Measurements from ENCODE around the gene MRPS5.

Gene MRPS5

DNA sequence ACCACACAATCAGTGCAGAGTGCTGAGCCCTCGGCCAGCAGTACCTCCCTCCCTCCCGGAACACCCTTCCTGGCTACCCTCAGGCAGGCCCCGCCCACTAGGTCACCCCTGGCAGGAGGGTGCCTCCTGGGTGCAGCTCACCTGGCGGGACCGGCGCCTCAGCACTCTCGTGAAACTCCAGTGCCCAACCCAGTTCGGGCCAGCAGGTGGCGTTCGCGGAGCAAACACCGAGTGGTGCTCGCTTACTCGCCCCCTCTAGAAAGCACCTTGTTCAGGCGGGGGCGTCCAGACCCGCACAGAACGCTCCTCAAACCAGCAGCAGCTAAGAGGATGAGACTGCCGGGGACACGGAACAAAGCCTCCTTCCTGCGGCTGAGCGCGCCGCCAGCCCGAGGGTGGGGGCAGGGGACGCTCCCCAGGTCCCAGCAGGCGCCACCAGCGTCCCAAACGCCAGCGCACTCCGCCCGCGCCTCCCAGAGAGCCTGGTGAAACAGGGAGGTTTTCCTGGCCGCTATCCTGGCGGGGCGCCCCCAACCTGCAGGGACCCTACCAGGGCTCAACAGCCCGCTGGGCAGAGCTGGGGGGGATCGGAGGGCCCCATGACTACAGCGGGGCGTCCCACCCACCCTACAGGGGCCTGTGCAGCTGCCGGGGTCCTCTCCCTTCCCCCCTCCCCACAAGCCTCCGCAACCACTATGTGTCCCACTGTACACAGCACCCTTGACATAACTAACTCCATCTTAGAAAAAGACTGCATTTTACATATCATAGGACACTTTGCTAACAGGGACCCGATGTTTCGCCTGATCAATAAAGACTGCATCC is 44.7 kb downstream of the MRPS5 start:
- Histone ChIP-seq H2BK5ac (ENCODE audit: low read depth, low read length, poor library complexity, severe bottlenecking) (no peak overlapping the region), H3K9ac (ENCODE audit: low read length) (no peak overlapping the region), H3K27ac (ENCODE audit: low read length, poor library complexity, severe bottlenecking) (no peak overlapping the region), H3K36me3 (ENCODE audit: control insufficient read depth in 1 of 2, insufficient read depth in 2 of 2, low read depth in 1 of 2, low read length in 2 of 2) (no peaks in the 10 kb centered on the region), H2AFZ (ENCODE audit: low read depth, low read length) (peak overlapping the region; percentile 39), H3K14ac (ENCODE audit: low read length in 2 of 2) (peak overlapping the region in 1 of 2 experiments; percentile 20), H2BK15ac (ENCODE audit: low read depth, poor library complexity, severe bottlenecking) (no peak overlapping the region), H3K4ac (ENCODE audit: low read depth in 1 of 2, low read length in 2 of 2) (no peak overlapping the region), H3K18ac (ENCODE audit: low read depth in 1 of 2, low read length in 2 of 2) (no peak overlapping the region), H2AK5ac (ENCODE audit: low read length, severe bottlenecking) (no peak overlapping the region), H3K23ac (ENCODE audit: low read length in 2 of 2) (no peak overlapping the region), H2BK12ac (ENCODE audit: low read length in 2 of 2) (no peak overlapping the region), H3K79me1 (replicated peaks; ENCODE audit: low read length, poor library complexity, severe bottlenecking) (no peaks in the 10 kb centered on the region), H3K4me2 (ENCODE audit: low read length, poor library complexity, severe bottlenecking) (peak overlapping the region; percentile 79), H4K91ac (ENCODE audit: low read length) (peak overlapping the region; percentile 23), H3K27me3 (ENCODE audit: control insufficient read depth in 1 of 2, insufficient read depth in 1 of 2, low read length in 2 of 2) (peaks cover 61 to 74% of the 10 kb centered on the region in 2 experiments), H4K8ac (ENCODE audit: low read length) (peak overlapping the region; percentile 49), H3K4me3 (ENCODE audit: insufficient read depth in 1 of 2, low read depth in 1 of 2, low read length in 2 of 2) (peak overlapping the region; percentile 44 to 72), H2BK120ac (ENCODE audit: low read depth, low read length) (no peak overlapping the region), H3K9me3 (ENCODE audit: control insufficient read depth, low read length) (no peaks in the 10 kb centered on the region), H3K4me1 (ENCODE audit: control insufficient read depth, insufficient read depth, low read depth, low read length) (peaks cover 7% of the 10 kb centered on the region)
- DNase-seq, result peak; percentile 49
- WGBS, result 14% methylated on average over 39 of the region's 44 CpGs

DNA sequence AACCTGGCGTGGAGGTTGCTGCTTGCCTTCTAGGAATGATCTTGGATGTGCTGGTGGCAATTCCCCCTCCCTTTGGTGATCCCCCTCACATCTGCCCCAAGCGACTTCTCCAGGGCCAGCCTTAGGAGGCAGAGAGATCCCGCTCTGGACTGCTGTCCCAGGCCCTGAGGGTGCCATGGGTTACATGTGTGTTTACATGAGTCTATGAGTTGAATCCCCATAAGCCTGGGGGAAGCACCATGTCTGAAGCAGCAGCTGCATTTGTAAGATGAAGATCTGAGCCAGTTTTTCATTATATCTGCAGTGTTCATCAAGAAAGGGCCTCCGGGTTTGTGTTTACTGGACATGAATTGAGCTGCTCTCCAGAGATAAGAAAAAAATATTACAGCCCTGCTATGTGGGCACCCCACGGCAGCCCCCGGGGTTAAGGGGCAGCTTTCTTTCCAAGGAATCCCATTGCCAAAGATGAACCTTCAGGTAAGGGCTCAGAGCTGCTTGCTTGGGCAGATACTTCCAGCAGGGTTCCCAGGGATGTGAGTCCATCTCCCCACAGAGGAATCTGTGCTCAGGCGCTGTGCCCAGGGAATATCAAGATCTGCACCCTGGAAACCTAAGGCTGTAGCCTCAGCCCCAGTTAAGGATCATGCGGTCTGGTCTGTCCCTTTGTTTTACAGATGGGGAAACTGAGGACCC is 46.0 kb downstream of the MRPS5 start:
- H2BK120ac ChIP-seq (ENCODE audit: low read depth, low read length), result no peak overlapping the region
- no peak overlapping the region for H3K4ac ChIP-seq (ENCODE audit: low read depth in 1 of 2, low read length in 2 of 2)
- H3K4me1 ChIP-seq (ENCODE audit: control insufficient read depth, insufficient read depth, low read depth, low read length), result peaks cover 7% of the 10 kb centered on the region
- WGBS, result 88% methylated on average over 8 of the region's 8 CpGs
- no peak overlapping the region for H2AK5ac ChIP-seq (ENCODE audit: low read length, severe bottlenecking)
- H3K36me3 ChIP-seq (ENCODE audit: control insufficient read depth in 1 of 2, insufficient read depth in 2 of 2, low read depth in 1 of 2, low read length in 2 of 2), result no peaks in the 10 kb centered on the region
- no peak overlapping the region for H3K18ac ChIP-seq (ENCODE audit: low read depth in 1 of 2, low read length in 2 of 2)
- H3K27me3 ChIP-seq (ENCODE audit: control insufficient read depth in 1 of 2, insufficient read depth in 1 of 2, low read length in 2 of 2), result peaks cover 61 to 79% of the 10 kb centered on the region in 2 experiments
- no peak overlapping the region for H2AFZ ChIP-seq (ENCODE audit: low read depth, low read length)
- no peak for DNase-seq
- H3K14ac ChIP-seq (ENCODE audit: low read length in 2 of 2), result no peak overlapping the region
- H2BK15ac ChIP-seq (ENCODE audit: low read depth, poor library complexity, severe bottlenecking), result no peak overlapping the region
- H2BK5ac ChIP-seq (ENCODE audit: low read depth, low read length, poor library complexity, severe bottlenecking), result no peak overlapping the region
- H3K27ac ChIP-seq (ENCODE audit: low read length, poor library complexity, severe bottlenecking), result no peak overlapping the region
- no peak overlapping the region for H3K4me2 ChIP-seq (ENCODE audit: low read length, poor library complexity, severe bottlenecking)
- no peak overlapping the region for H4K91ac ChIP-seq (ENCODE audit: low read length)
- no peak overlapping the region for H3K9ac ChIP-seq (ENCODE audit: low read length)
- H2BK12ac ChIP-seq (ENCODE audit: low read length in 2 of 2), result no peak overlapping the region
- H3K9me3 ChIP-seq (ENCODE audit: control insufficient read depth, low read length), result no peaks in the 10 kb centered on the region
- no peak overlapping the region for H4K8ac ChIP-seq (ENCODE audit: low read length)
- H3K23ac ChIP-seq (ENCODE audit: low read length in 2 of 2), result no peak overlapping the region
- no peaks in the 10 kb centered on the region for H3K79me1 ChIP-seq (replicated peaks; ENCODE audit: low read length, poor library complexity, severe bottlenecking)
- no peak overlapping the region for H3K4me3 ChIP-seq (ENCODE audit: insufficient read depth in 1 of 2, low read depth in 1 of 2, low read length in 2 of 2)

GRCh38 chr2:95074663-95075439 is 46.8 kb downstream of the MRPS5 start:
- H2AFZ ChIP-seq (ENCODE audit: low read depth, low read length), result no peak overlapping the region
- H2BK15ac ChIP-seq (ENCODE audit: low read depth, poor library complexity, severe bottlenecking), result no peak overlapping the region
- no peaks in the 10 kb centered on the region for H3K9me3 ChIP-seq (ENCODE audit: control insufficient read depth, low read length)
- no peaks in the 10 kb centered on the region for H3K79me1 ChIP-seq (replicated peaks; ENCODE audit: low read length, poor library complexity, severe bottlenecking)
- H3K4ac ChIP-seq (ENCODE audit: low read depth in 1 of 2, low read length in 2 of 2), result no peak overlapping the region
- H3K36me3 ChIP-seq (ENCODE audit: control insufficient read depth in 1 of 2, insufficient read depth in 2 of 2, low read depth in 1 of 2, low read length in 2 of 2), result no peaks in the 10 kb centered on the region
- no peak overlapping the region for H3K18ac ChIP-seq (ENCODE audit: low read depth in 1 of 2, low read length in 2 of 2)
- no peak overlapping the region for H4K8ac ChIP-seq (ENCODE audit: low read length)
- no peak overlapping the region for H2BK12ac ChIP-seq (ENCODE audit: low read length in 2 of 2)
- peaks cover 7% of the 10 kb centered on the region for H3K4me1 ChIP-seq (ENCODE audit: control insufficient read depth, insufficient read depth, low read depth, low read length)
- no peak overlapping the region for H2BK120ac ChIP-seq (ENCODE audit: low read depth, low read length)
- H3K23ac ChIP-seq (ENCODE audit: low read length in 2 of 2), result no peak overlapping the region
- no peak overlapping the region for H4K91ac ChIP-seq (ENCODE audit: low read length)
- H3K4me3 ChIP-seq (ENCODE audit: insufficient read depth in 1 of 2, low read depth in 1 of 2, low read length in 2 of 2), result no peak overlapping the region
- H2BK5ac ChIP-seq (ENCODE audit: low read depth, low read length, poor library complexity, severe bottlenecking), result no peak overlapping the region
- no peak overlapping the region for H2AK5ac ChIP-seq (ENCODE audit: low read length, severe bottlenecking)
- WGBS, result 75% methylated on average over 15 of the region's 15 CpGs
- DNase-seq, result no peak
- peaks cover 61 to 79% of the 10 kb centered on the region in 2 experiments for H3K27me3 ChIP-seq (ENCODE audit: control insufficient read depth in 1 of 2, insufficient read depth in 1 of 2, low read length in 2 of 2)
- H3K9ac ChIP-seq (ENCODE audit: low read length), result no peak overlapping the region
- no peak overlapping the region for H3K4me2 ChIP-seq (ENCODE audit: low read length, poor library complexity, severe bottlenecking)
- no peak overlapping the region for H3K14ac ChIP-seq (ENCODE audit: low read length in 2 of 2)
- no peak overlapping the region for H3K27ac ChIP-seq (ENCODE audit: low read length, poor library complexity, severe bottlenecking)
